Uterus (tissue), 2 donors: ENCODE data around the gene ABCC3.

Experiments used
- POLR2A ChIP-seq, 2 donors: fragments of 450-650 bp; IDR thresholded peaks; one replicate each; pipeline ENCODE4 v1.6.1; 2016; ENCODE audit warnings: antibody characterized with exemption in 2 of 2, mild to moderate bottlenecking in 1 of 2, moderate library complexity in 1 of 2
- TF ChIP-seq, protein P1 (sequence below), 4 experiments: fragments of 200-600 bp in 2 of 4; fragments of 450-650 bp in 2 of 4; sonication (generic) in 2 of 4; IDR thresholded peaks; one replicate each; pipeline ENCODE4 v1.5.1; 2016 to 2019; ENCODE audit warnings: antibody characterized with exemption in 4 of 4, mild to moderate bottlenecking in 2 of 4, moderate library complexity in 1 of 4

DNA sequence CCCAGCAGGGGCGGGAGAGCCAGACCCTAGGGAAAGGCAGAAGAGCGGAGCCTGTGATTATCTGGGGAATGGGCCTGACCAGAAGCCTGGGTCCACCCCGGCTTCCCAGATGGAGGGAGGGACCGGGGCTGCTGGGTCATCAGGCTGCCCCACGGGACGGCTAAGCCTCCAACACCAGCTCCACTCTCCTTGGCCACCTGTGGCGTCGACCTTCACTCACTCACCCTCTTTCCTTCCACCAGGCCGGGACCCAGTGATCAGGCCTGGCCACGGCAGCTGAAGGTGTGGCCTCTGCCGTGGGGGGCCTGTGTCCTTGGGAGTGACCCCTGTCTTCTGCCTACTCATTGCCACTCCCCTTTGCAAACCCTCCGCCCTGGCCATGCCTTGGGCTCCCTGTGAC lies 22.4 kb upstream of the ABCC3 start:
- no peak for TF ChIP-seq POLR2A (IDR thresholded peaks at IDR 0.05)
- TF ChIP-seq, protein P1, sequence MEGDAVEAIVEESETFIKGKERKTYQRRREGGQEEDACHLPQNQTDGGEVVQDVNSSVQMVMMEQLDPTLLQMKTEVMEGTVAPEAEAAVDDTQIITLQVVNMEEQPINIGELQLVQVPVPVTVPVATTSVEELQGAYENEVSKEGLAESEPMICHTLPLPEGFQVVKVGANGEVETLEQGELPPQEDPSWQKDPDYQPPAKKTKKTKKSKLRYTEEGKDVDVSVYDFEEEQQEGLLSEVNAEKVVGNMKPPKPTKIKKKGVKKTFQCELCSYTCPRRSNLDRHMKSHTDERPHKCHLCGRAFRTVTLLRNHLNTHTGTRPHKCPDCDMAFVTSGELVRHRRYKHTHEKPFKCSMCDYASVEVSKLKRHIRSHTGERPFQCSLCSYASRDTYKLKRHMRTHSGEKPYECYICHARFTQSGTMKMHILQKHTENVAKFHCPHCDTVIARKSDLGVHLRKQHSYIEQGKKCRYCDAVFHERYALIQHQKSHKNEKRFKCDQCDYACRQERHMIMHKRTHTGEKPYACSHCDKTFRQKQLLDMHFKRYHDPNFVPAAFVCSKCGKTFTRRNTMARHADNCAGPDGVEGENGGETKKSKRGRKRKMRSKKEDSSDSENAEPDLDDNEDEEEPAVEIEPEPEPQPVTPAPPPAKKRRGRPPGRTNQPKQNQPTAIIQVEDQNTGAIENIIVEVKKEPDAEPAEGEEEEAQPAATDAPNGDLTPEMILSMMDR (IDR thresholded peaks at IDR 0.05), result no peak
